HG03565 (cell line): ENCODE results near the gene LIG3.
"Not testable (repeated sequence)": the region's sequence is repeated elsewhere in the genome, so short reads cannot be mapped to it uniquely, and the experiment has no call there.

ENCODE experiments used
- ATAC-seq: cut with Tn5 transposase; IDR thresholded peaks from one replicate; pipeline ENCODE4 v1.9.1; 2021; ENCODE audit warnings: mild to moderate bottlenecking, moderate library complexity; ENCODE audit not compliant: unreplicated experiment

The LIG3 gene

GRCh38 chr17:34980353-34980680 is at the start of gene LIG3:
TSS of gene LIG3 (plus strand) at chr17:34980512. CDS start at chr17:34983006, 2,494 bp downstream.
- ATAC-seq: peak; percentile 73

DNA sequence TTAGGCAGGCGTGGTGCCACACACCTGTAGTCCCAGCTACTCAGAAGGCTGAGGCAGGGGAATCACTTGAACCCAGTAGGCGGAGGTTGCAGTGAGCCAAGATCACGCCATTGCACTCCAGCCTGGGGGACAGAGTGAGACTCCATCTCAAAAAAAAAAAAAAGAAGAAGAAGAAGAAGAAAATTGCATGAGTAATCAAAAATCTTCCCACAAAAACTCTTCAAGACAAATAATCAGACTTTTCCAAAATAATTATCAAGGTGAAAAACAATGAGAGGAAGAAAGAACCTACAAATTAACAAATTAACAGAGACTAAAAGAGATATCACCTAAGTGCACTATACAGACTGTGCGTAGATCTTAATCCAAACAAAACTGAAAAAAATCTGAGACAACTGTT is 29.5 kb upstream of the LIG3 start:
- not testable (repeated sequence) for ATAC-seq

DNA sequence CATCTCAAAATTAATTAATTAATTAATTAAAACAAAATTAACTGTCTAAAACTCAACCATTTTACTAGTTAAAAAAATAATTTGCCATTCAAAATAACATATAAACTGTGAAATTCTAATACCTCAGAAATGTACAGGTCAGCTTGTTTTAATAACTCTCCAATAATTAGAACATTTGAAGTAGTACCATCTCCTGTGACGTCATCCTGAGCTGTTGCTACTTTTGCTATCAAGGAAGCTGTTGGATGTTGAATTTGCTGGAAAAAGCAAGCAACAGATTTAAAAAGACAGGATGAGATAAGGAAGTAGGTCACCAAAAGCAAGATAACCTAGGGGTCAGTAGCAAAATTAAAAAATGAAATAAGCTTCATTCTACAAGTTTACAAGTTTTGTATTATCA is 21.9 kb upstream of the LIG3 start:
- ATAC-seq: no peak

- ATAC-seq: peak; percentile 92
Measured at GRCh38 chr17:34961093-34961911, 19.0 kb upstream of the LIG3 start, which contains the start of the genes CCT6B and ZNF830. TSS of gene CCT6B (minus strand) at chr17:34961460. CDS start at chr17:34961393, 67 bp downstream. TSS of gene ZNF830 (plus strand) at chr17:34961540. CDS start at chr17:34961567, 27 bp downstream.

- no peak for ATAC-seq
Measured at GRCh38 chr17:34974179-34974578, 6.1 kb upstream of the LIG3 start.

DNA sequence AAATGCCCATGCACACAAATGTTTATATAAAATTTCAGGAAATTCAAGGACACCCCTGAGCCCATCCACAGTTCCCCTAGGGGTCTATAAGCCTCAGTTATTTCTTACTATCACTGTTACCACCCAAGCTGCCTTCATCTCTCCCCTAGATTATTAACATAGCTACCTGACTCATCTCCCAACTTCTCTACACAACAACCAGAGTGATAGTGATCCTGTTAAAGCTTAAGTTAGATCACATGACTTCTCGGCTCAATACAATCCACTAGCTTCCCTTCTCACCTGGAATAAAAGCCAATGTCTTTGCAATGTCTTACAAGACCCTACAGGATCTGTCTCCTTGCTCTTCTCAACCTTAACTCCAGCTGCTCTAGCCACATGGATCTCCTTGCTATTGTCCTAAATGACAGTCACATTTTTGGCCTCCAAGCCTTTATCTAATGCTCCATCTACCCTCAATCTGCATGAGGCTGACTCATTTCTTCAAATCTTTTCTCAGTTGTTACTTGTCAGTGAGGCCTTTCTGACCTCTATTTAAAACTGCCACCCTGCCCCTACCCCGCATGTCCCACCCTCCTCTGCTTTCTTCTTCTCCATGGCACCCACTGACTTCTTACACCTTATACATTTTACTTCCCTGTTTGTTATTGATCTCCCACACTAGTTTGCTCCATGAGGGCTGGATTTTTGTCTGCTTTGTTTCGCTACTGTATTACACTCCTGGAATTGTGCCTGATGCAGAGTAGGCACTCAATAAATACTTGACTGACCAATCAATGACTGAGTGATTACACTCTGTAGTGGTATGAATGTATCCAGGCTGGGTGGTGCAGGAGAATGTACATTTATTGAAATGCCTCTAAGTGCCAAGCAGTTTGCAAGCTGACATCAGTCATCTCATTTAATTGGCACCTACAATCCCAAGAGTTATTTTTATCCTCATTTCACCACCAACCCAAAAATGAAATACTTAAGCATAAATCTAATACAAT is 5.2 kb upstream of the LIG3 start:
- no peak for ATAC-seq

DNA sequence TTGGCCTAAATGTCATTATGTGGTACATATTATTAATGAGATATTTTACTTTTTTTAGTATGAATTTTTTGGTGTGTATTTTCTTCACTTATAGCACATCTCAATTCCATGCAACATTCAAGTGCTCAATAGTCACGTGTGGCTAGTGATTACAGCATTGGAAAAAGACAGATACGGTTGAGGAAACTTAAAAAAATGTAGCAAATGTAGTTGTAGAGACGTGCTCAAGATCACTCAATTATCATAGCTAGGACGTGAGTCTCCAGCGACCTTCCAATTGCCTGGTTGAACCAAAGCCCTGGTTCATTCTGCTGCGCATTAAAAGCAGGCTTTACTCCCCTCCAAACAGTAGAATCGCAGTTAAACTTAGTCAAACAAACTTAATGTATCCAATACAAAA is 1.2 kb upstream of the LIG3 start:
- no peak for ATAC-seq

- ATAC-seq: no peak
Measured at GRCh38 chr17:34979650-34980352, 511 bp upstream of the LIG3 start.

GRCh38 chr17:34980681-34981537 is 597 bp downstream of the LIG3 start:
- ATAC-seq: peak; percentile 66

GRCh38 chr17:34981538-34982241 is 1.4 kb downstream of the LIG3 start:
- ATAC-seq: no peak

GRCh38 chr17:34987232-34987631 is 6.9 kb downstream of the LIG3 start:
- ATAC-seq: no peak

DNA sequence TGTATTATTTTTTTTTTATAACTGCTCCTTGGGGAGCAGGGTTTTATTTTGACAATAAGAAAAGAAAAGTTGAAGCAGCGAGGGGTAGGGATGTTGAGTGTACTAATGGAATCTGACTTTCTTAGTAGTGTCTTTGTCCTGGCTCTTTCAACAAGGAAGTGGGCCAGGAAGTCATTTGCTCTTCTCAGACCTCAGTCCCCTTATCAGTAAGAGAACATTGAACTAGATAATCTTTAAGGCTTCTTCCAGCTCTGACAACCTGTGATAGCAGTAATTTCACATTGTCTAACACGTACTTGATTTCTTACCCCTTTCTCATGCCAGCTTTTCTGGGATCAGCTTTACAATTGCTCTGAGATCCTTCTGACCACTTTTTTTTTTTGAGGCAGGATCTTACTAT is 8.3 kb downstream of the LIG3 start:
- no peak for ATAC-seq

GRCh38 chr17:34989473-34989872 is 9.2 kb downstream of the LIG3 start:
- ATAC-seq: no peak

GRCh38 chr17:34990921-34991365 is 10.6 kb downstream of the LIG3 start:
- ATAC-seq: no peak

DNA sequence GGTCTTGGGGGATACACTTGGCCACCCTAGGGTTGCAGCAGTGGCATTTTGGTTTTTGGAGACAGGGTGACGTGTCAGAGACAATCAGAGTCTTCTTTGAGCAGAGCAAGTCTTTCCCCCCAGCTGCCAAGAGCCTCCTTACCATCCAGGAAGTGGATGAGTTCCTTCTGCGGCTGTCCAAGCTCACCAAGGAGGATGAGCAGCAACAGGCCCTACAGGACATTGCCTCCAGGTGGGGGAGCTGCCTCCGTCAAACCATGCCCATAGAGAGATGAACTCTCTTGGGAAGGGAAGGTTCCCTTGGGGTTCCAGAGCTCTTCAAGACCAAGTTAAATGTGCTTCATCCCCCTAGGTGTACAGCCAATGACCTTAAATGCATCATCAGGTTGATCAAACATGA is 11.3 kb downstream of the LIG3 start:
- no peak for ATAC-seq

DNA sequence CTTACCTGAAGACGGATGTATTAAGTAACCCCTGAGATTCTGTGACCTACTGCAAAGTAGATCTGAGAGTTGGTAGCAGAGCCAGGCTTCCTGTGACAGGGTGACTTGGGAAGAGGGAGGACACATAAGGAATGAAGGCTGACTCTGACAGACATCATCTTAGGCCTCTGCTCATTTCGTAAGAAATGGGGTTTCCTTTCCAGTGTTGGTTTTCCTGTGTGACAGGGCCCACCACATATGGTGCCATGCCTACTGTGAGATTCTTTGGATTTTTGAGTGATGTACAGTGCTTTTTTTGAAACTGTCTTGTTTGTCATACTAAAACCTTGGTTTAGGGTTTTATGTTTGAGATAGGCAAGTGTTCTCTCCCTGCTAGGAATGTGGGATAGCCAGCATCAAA is 12.7 kb downstream of the LIG3 start:
- no peak for ATAC-seq

DNA sequence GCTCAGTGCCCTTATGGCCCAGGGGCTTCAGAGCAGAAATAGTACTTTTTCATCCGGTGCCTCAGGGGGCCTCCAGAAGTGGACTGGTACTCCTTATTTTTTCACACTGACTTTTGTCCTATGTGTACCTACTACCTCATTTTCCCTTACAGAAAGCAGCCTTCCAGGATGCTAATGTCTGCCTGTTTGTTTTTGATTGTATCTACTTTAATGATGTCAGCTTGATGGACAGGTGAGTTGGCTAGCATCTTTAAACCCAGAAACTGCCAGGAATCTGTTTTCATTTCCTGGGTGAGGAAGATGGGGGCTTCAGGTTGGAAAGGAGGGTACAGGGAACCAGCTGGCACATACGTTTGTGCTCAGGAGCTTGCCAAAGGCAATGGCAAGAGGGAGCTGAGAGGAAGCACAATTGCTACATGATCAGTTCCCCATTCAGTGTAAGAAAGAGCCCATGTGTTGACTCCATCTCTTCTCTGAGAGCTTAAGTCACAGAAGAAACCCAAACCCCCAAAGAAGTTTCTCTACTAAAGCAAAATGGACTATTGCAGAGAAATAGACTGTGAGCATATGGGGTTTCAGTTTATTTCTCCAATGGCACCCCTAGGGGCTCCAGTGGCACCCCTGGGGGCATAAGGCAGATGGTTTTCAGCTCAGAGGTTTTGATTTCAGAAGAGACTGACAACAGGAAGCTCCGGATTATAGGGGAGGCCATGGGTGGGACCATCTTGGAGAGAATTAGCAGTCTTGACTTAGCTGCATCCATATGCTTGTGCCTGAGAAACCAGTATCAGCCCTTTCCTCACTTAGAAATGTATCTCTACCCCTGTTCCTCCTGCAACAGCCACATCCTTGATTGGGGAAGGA is 16.3 kb downstream of the LIG3 start:
- ATAC-seq: no peak

DNA sequence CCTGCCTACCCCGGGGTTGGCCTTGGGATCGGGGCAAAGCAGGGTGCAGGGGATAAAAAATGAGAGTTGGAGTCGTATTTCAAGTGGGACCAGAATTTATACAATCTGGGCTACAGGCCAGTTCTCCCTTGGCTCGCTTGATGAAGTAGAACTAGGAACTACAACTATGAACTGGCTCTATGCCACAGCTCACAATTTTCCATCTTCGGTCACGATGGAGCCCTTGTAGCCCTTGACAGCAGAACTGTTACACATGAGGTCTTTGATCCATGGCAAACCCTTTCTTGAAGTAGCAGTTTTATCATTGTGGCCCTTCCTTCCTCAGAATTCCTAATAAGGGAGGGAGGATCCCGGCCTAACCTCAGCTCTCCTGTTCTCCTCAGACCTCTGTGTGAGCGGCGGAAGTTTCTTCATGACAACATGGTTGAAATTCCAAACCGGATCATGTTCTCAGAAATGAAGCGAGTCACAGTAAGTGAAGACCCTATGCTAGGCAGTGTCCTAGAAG is 17.1 kb downstream of the LIG3 start:
- ATAC-seq: no peak
